GM19324 (cell line): ENCODE measurements around the gene CCDC24.

Experiments
- ATAC-seq: cut with Tn5 transposase; IDR thresholded peaks from one replicate; pipeline ENCODE4 v1.9.1; 2021; ENCODE audit warnings: mild to moderate bottlenecking, moderate library complexity; ENCODE audit not compliant: unreplicated experiment, low FRiP score

CCDC24 gene

DNA sequence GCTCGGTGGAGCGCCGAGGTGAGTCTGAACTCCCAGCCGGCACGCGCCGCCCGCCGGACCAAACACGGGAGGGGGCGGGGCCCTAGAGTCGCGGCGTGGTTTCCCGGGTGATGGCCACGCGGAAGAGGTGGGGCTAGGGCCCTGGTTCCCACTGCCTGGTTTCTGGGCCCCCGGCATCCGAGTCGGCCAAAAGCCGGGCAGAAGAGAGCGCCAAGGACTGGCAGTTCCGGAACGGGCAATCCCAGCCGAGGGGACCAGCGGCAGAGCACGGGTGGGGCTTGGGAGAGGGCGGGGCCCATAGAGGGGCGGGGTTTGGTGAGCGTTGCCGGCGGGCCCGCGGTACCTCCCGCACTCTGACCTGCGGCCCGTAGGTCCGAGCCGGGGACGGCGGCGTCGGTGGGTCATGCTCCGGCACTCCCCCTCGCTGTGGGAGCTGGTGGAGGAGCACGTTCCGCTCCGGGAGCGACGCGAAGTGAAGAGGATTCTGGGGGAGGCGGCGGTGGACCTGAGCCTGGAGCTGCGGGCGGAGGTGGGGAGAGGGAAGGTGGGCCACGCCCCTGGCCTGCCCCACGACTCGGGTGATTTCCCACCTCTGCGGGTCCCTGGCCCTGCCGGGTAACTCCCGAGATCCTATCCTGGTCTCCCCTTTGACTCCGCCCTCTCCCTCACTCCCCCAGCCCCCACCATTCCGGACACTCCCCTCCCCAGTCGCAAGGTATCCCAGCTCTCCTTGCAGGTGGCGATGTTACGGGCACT is at the start of gene CCDC24:
CCDC24 (plus strand) TSS at position 124 of the 756 bp plus-strand sequence; CDS start at position 404, 280 bp downstream.
- peak; percentile 71 for ATAC-seq

DNA sequence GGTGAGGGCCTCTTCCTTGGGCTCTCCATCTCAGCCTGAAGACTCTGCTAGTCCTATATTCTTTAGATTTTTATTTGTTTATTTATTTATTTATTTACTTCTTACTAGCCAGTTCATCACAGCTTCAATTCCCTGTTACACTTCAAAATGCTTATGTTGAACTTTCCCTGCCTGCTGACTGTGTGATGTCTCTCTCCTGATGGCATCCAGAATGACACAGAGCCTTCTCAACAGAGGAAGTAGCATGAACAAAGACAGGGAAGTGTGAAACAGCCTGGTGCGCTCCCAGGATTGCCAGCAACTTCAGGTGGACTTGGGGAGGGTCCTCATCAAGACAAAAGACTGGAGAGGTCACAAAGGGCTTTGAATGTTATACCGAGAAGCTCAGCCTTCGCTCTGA is 49.0 kb upstream of the CCDC24 start:
- ATAC-seq = no peak

DNA sequence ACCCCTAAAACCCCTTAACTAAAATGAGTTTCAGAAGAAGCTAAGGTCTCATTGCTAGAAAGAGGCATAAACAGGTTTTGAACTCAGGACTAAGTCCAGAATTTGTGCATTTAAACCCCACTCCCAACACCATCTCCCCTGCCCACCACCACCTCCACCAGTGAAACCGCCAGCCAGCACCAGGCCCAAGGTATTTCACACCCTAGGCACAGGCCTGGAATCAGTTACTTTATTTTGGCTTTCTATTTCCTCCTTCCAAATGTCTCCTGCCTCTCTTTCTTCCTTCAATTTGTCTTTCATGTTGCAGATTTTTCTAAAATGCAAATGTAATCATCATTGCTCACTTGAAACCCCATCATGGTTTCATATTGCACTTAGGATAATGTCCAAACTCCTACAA is 46.5 kb upstream of the CCDC24 start:
- no peak for ATAC-seq

DNA sequence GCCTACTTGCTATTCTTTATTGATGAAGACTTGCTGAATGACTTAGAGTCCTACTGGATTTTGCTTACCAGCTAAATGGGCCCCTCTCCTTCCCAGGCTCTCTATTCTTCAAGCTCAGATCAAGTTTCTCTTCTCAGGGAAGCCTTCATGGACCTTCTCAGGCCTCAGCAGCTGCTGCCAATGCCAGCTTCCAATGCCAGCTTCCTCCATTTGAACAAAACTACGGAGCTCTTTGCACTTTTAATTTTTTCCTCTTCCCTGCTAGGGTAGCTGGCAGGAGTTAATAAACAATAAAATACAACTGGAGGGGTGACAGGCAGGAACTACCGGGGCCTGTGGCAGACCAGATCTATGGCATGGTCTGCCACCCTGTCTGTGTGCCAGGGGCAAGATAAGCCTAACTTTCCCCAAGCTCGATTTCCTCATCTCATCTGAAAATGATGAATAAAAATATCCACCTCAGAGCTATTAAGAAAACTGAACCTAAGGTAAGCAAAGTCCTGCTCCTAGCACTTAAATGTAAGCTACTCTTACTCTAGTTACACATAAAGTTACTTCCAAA is 45.6 kb upstream of the CCDC24 start:
- no peak for ATAC-seq

DNA sequence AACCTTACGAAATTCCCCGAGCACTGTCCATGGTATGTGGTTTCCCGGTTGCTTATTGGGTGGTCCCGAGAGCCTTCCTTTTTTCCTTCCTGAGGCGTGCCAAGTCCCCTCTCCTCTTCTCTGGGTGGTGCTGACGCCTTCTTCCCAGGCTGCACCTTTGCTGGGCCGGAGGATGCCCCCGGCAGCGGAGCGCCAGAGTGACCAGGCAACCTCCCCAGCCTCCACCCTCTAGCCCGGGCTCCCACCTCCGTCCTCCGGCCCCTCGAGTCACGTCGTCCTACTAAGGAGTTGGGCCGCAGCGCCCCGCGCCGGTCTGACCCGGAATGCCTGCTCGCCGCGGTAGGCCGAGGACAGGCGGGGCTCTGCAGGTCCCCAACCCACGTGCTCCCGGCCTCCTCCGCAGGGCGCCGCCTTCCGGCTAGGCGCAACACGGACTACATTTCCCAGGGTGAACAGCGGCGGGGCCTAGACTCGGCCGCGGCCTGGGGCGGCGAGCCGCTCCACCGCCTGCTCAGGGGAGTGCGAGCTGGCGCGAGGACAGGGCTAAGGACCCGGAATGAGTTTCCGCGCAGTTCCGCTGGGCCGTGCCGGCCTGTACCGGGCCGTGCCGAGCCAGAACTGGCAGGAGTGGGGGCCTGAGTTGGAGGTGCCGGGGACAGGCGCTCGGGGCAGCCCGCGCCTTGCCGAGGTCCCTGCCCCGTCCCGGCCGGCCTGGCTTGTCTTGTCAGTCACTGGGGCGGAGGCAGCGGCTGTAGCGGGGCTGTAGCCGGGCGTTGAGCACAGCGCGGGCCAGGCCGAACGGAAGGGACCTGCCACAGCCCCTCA is 45.0 kb upstream of the CCDC24 start, which contains the start of gene IPO13:
IPO13 (plus strand) TSS at position 715 of the 825 bp plus-strand sequence. CDS start 651 bp downstream, outside the sequence.
- ATAC-seq = peak; percentile 94

DNA sequence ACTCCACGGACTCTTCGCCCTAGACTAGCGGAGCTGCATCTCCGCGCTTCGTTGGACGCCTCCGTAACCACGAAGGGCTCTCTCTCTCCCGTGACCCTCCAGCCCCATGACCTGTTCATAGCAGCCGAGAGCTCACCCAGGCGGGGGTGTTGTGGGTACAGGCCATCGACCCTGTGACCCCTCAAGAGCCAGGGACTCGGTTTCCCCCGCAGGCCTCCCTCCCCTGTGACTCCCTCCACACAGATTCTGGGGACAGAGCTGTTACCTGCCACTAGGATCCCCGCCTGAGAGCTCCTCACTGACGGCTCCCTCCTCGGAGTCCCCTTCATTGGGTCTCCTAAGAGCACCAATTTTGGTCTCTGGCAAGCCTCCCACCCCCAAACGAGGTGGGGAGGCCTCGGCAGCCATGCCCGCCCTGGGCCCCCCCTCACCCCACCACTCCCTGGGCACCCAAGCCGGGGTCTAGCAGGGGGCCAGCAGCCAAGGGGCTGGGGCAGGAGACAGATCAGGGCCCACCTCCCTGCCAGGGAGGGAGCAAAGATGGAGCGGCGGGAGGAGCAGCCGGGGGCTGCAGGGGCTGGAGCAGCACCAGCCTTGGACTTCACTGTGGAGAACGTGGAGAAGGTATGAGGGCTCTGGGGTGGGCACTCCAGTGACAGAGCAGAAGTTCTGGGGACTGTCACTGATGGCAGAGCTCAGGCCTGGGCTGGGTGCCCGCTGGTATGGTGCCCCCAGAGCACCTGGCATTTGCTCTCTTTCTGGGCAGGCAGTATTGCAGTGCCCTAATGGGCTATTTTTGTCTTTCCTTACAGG is 44.1 kb upstream of the CCDC24 start:
- no peak for ATAC-seq

DNA sequence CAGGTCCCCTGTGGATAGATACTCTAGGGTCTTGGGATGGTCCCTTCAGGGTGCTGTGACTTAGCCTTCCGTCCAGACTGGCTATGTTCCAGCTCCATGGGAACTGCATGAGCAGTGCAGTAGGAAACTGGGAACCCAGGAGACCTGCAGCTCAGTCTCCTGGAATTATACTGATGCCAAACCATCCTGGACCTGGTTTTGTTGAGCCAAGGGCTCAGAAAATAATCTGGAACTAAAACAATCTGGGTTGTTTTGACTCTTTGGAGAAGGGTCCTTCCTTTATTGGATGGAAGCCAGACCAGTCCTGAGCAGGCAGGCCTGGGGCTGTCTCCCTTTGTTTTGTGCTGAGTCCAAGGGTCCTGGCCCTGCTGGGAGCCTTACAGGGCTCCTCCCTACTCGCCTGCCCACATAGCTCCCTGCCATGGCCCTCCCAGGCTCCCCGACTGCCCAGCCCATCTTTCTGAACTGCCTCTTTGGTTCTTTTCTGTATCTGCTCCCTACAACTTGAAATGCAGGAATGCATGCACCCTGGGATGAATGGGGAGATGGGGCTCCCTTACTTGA is 43.4 kb upstream of the CCDC24 start:
- ATAC-seq = no peak

DNA sequence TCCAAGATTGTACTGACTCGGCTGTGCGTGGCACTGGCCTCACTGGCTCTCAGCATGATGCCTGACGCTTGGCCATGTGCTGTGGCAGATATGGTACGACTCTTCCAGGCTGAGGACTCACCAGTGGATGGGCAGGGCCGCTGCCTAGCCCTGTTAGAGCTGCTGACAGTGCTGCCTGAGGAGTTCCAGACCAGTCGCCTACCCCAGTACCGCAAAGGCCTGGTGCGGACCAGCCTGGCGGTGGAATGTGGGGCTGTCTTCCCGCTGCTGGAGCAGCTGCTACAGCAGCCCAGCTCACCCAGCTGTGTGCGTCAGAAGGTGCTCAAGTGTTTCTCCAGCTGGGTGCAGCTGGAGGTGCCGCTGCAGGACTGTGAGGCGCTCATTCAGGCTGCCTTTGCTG is 41.7 kb upstream of the CCDC24 start:
- no peak for ATAC-seq

DNA sequence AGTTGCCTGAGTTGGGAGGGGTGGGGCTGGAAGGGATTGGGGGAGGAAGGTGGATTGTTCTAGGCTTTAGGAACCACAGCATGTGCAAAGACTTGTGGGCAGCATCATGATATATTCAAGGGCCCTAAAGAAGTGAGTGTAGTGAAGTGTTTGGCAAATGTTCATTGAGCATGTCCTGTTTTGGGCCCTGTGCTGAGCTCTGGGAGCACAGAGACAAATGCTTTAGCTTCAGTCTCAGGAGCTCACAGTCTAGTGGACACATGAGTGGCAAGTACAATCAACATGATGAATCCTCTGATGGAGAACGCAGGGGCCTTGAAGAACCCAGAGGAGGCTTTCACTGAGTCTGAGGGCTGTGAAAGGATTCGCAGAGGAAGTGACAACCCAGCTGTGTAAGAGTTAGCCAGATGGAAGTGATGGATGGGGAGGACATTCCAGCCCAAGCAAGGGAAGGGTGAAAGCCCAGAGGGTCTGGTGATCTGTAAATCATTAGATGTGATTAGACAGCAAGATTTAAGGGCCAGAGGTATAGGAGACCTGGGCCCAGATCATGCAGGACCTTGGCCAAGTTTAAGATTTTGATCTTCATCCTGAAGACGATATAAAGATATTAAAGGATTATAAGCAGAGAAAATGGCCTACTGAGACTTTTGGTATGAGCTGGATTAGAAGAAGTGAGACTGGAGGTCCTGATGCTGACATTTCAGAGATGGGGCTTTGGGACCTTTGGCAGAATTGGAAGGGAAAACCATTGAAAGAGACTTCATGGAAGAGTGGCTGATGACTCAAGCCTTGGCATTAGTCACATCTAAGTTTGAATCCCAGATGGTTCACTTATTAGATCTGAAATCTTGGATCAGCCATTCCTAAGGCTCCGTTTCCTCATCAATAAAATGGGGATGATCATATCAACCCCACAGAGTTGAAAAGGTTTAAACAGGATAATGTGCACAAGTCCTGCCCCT is 40.1 kb upstream of the CCDC24 start:
- ATAC-seq = no peak

DNA sequence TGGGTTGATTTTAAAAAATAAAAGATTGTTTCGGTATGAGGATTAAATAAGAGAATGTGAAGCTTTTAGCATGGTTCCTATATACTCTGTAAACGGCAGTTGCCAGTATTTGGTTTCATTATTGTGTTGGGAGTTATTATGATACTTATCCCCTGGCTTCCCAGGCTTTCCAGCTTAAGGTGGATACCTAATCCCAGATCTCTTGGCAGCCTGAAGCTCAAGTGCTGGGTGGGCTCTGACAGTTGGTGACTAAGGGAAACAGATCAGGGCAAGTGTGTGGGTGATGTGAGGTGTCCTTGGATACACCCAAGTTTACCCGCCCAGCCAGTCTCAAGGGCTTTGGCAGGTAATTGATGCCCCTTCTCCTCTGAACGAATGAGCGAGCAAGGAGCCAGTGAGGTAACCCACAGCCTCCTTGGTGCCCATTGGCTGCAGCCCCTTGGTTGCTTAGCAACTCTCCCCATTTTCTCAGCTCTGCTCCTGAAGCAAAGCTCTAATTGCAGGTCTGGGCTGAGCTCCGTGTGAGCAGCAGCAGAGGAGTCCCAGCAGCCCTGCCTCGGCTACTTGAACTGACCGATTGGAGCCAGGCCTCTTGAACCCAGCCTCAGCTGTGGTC is 38.6 kb upstream of the CCDC24 start:
- no peak for ATAC-seq

DNA sequence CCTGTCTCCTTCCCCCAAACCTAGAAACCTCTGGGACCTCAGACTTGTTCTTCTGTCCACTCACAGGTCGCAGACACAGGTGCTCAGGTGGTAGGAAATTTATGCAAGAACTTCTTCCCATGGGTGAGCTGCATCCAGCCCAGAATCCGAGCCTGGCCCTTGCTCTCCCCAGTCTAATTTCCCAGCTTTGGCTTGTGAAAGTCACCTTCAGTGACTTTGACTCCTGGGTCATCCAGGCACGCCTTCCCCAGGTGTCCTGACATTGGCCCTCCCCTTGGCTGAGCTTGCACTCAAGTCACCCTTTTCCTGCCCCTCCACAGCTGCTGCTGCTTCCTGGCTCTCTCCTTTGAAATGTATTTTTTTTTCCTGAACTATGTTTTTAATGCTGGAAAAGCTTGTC is 38.0 kb upstream of the CCDC24 start:
- no peak for ATAC-seq

DNA sequence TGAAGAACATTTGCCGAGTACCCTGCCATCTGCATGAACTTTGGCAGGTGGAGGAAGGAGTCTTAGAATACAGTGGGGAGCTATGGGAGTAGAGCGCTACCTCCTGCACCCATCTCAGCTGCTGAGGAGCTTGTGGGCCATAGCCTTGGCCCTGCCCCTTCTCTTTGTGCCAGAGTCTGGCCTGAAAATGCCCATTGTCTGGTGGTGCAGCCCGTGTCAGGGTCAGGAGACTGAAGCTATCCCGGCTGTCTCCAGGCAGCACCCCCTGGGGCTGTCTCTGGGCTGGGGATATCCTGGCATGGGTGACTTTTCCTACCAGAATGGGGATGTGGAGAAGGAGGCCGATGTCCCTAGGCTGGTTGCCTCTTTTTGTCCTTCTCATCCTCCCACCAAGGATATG is 37.4 kb upstream of the CCDC24 start:
- no peak for ATAC-seq

DNA sequence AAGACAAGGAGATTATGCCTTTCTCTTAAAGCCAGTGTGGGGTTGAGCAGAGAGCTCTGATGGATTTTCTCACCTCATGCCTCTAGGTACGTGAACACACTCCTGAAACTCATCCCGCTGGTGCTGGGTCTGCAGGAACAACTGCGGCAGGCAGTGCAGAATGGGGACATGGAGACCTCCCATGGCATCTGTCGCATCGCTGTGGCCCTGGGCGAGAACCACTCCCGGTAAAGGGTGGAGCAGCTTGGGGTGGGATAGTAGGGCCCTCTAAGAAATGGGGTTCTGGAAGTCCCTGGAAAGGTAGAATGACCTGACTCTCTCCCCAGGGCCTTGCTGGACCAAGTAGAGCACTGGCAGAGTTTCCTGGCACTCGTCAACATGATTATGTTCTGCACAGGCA is 35.2 kb upstream of the CCDC24 start:
- no peak for ATAC-seq

DNA sequence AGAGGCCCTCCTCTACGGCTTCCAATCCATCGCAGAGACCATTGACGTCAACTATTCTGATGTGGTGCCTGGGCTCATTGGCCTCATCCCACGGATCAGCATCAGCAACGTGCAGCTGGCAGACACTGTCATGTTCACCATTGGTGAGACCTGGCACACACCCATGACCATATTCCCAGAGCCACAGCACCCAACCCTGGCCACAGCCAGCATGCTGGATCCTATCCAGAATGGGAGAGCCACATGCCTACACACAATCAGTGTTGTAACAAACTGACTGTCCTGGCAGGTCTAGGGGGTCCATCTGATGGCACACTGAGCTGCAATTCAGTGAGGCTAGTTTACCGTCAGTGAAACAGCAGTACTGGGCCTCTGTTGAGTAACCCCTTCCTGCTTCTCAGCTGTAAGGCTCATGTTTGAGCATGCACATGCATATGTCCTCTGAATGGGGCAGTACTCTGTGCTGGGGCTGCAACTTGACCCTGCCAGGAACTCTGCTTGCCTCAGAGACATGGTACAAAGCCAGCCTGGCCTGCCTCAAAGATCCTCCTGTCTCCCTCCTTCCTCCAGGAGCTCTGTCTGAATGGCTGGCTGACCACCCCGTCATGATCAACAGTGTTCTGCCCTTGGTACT is 33.9 kb upstream of the CCDC24 start:
- ATAC-seq = no peak

DNA sequence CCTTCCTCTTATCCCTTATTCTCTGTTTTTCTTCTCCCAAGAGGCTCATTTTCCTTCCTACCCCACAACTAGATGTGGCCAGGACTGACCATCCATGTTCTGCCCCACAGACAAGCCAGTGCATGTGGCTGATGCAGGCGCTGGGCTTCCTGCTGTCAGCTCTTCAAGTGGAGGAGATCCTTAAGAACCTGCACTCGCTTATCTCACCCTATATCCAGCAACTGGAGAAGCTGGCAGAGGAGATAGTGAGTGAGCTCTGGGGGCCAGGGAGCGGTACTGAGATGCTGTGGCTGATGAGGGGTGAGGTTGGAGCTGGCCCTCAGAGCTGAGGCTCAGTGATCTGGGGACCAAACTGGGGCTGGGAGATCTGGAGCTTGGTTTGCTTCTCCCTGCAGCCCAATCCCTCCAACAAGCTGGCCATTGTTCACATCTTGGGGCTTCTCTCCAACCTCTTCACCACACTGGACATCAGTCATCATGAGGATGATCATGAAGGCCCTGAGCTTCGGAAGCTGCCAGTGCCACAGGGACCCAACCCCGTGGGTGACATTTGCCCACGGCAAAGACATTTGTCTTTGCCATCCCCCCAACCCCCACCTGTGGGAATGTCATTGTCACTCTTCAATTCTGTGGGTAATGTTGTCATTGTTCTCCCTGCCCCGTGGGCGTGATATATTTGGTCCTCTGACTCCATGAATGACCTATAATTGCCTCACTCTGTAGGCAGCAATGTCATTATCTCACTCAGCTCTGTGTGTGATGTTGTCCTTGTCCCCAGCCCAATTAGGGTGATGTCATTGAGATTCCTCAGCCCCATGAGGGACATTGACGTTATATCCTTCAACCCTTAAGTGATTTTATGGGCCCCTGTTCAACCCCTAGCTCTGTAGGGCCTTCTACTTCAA is 32.8 kb upstream of the CCDC24 start:
- ATAC-seq = no peak

DNA sequence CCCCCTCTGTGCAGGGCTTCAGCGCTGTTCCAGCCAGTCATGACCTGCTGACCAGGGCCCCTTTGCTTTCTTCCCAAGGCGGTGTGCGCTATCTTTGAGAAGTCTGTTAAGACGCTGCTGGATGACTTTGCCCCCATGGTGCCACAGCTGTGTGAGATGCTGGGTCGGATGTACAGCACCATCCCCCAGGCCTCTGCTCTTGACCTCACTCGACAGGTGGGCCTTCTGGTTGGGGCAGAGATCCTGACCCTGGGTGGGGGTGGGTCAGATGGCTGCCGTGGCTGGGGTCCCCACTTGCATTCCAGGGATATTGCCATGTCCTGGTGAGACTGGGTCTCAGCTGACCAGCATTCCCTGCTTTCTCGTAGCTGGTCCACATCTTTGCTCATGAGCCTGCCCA is 30.6 kb upstream of the CCDC24 start:
- ATAC-seq = no peak

DNA sequence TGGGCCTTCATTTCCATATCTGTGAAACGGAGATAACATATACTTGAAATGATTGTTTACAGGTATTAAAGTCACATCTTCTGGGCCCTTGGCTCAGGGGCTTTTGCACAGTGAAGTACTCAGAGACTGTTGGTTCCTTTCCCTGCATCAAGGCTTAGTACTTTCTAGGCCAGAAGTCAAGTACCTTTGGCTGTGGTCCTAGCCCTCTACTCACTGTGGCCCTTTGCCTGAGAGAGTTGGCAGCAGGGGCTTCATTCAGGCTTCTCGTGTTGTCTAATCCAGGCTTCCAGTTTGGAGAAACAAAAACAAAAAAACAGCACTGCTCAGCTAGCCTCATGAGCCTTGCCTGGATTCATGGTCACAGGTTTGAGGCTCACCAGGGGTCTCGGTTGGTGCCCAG is 29.7 kb upstream of the CCDC24 start:
- no peak for ATAC-seq
